HG03520 (cell line): ENCODE data around the gene NFATC1.

Source experiments
- ATAC-seq: cut with Tn5 transposase; IDR thresholded peaks from one replicate; pipeline ENCODE4 v1.9.1; 2021; ENCODE audit warnings: mild to moderate bottlenecking, moderate library complexity; ENCODE audit not compliant: unreplicated experiment

NFATC1 gene

DNA sequence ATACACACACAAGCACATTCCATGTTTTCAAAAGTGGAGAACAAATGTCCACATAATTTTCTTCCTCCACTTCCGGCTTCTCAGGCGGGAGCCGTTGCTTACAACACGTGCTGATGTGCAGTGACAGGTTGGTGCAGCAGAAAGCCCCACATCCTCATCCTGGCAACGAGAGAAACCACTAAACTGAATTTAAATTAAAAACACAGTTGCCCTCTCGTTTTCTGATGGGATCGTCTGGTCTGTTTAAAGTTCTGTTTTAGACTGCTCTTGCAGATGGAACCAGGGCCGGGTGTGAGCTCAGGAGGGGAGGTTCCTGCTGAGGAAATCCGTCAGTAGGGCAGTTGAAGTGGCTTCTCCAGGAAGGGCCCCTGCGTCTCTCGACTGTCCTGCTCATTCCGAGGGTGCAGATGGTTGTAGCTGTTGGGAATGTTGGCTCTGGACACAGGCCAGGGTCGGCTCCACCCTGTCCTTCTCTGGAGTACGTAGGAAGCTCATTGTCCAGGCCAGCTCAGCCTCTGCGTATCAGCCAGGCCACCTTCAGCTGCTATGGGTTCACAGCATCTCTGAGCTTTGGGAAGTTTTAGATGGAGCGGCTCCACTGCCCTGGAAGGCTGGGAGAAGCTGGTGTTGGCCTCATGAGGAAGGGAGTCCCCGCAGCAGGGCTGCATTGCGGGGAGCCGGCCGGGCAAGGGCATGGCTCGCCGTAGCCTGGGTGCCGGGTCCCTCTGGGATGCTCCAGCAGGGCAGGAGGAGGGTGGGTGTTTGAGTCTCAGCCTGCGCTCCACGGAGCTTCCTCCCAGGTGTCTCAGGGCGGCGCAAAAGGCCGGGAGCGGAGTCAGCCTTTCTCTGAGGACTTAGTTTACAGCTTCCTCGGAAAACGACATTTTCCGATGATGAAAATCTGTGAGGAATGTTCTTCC lies 58.3 kb downstream of the NFATC1 start:
- ATAC-seq: no peak

- ATAC-seq: no peak
Measured at GRCh38 chr18:79455261-79455660, 59.5 kb downstream of the NFATC1 start.

- no peak for ATAC-seq
Measured at GRCh38 chr18:79456105-79456980, 60.6 kb downstream of the NFATC1 start.

GRCh38 chr18:79457239-79457638 lies 61.5 kb downstream of the NFATC1 start:
- ATAC-seq: no peak

DNA sequence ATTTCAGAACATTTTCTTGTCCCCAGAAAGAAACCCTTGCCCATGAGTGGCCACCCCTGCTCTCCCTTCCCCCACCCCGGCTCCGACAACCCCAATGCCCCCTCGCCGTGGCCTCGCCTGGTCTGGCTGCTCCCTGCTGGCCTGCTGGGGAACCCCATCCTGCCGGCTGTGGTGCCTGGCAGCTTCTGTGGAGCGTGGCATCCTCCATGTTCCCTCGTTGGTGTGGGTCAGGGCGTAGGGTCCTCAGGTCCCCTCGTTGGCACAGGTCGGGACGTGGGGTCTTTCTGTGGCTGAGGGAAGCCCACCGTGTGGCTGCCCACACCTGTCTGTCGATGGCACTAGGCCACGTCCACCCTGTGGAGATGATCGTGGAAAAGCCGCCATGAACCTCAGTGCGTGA lies 61.9 kb downstream of the NFATC1 start:
- no peak for ATAC-seq

GRCh38 chr18:79458131-79458838 lies 62.6 kb downstream of the NFATC1 start:
- ATAC-seq: no peak

GRCh38 chr18:79458917-79459803 lies 63.4 kb downstream of the NFATC1 start:
- no peak for ATAC-seq

DNA sequence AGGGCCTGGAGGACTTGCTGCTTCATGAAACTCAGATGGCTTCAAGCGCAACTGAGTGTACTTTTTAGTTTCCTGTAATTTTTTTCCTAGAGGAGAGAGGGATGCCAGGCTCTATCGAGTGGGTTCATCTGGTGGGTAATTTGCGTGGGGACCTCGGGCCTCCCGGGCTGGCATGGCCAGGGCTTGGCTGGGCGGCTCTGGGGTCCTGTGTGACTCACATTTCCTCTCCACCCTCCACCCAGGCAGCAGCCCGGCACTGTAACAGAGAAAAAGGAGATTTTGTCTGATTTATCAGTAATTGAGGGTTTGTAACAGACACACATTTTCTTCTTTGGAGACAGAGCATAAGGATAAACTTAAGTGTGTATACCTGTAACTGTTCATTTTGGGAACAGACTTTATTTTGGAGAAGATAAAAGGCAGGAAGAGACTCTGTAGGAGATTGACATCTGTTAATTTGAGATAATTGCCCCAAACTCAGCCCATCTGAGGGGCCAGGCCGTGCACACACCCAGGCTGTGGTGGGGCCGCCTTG lies 64.3 kb downstream of the NFATC1 start:
- peak; percentile 18 for ATAC-seq

- peak; percentile 72 for ATAC-seq
Measured at GRCh38 chr18:79460481-79461300, 65.0 kb downstream of the NFATC1 start.

DNA sequence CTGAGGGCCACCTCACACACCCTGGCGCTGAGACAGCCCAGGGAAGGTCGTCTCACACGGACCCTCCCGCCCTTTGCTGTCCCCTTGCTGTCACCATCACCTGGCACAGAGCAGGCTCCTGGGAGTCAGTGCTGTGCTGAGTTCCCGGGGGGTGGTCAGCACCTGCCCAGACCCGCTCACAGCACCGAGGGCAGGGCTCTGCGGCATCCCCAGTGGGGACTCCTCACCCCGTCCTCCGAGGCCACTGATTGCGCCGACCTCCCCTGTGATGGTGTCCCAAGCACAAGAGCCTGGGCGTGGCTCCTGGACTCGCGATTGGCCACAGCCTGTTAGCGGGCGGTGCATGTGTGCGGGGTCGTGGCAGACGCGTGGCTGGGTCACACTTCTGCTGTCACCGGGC lies 65.9 kb downstream of the NFATC1 start:
- no peak for ATAC-seq

GRCh38 chr18:79463424-79463960 lies 67.8 kb downstream of the NFATC1 start:
- no peak for ATAC-seq

DNA sequence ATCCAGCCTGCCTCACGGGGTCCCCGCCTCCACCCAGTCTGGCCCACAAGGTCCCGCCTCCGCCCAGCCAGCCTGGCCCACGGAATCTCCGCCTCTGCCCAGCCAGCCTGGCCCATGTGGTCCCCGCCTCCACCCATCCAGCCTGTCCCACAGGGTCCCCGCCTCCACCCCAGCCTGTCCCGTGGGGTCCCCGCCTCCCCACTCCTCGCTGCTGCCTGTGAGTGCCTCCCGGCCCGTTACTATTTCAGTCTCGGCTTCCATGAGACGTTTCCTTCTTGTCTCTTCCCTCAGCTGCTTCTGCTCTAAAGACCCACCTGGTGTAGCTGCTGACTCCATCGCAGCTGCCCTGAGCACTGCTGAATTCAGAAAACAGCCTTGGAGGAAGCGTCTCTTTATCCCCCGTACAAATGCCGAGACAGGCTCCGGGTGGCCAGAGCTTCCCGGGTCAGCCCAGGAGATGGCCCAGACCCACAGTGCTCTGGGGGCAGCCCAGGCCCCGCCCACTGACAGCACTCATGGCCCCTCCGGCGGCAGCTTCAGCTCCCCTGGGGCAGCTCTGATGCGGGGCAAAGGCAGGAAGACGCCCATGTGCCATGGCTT lies 69.8 kb downstream of the NFATC1 start:
- ATAC-seq: peak; percentile 64

DNA sequence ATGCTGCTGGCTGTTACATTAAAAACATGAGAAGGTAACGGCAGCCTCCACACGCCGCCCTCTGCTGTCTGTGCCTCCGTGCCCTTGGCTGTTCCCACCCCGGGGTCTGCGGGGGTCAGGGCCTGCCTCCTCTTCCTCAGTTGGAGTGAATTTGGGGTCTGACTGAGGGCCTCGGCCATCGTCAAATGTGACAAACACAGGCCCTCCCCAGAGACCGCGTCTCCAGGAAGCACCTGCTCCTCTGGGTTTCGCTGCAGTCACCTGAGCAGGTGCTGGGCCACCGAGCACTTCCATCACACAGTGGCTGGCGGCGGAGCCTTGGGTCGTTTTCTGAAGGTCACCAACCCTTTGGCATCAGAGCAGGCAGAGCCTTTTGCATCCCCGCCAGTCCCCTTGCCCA lies 70.9 kb downstream of the NFATC1 start:
- ATAC-seq: peak; percentile 53

- ATAC-seq: no peak
Measured at GRCh38 chr18:79467126-79467525, 71.4 kb downstream of the NFATC1 start.

DNA sequence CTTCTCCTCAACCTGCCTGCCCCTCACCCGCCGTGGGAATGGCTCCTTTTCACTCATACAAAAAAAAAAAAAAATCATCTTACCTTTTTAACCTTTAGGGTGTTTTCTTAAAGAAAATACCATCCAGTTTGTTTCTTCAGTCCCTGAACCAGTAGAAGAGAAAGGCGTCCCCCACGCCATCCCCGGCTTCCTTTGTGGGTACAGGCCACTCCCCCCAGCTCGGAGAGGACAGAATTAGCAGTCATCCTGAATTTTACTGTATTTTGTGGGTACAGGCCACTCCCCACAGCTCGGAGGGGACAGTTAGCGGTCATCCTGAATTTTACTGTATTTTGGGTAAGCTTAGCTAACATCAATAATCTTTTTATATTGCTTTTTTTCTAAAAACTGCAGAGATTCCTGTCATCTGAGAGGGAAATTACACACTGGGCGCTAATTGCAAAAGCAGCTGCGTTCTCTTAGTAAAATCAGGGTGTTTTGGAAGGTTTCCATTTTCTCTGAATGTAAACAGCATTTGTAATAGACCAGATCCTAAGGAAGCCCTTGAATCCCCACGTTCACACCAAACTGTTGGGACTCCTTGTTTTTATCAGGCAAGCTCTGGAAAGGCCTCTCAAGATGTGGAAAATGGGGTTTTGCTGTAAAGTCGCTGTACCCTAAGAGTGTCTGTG lies 72.5 kb downstream of the NFATC1 start:
- ATAC-seq: no peak

- ATAC-seq: no peak
Measured at GRCh38 chr18:79469309-79469708, 73.6 kb downstream of the NFATC1 start.

GRCh38 chr18:79469751-79470505 lies 74.2 kb downstream of the NFATC1 start:
- no peak for ATAC-seq
